A549 (cell line): Measurements from ENCODE around the gene RBFOX1. TPM values are rescaled to one million over a fixed set of nuclear protein-coding genes. Genes with fewer than 3 reads are reported as not detected.

Experiments used
- ATAC-seq, 2 experiments: fragments of 200-7000 bp in 1 of 2; fragments of >200 bp in 1 of 2; cut with Nextera tagmentation in 1 of 2; cut with Tn5 transposase in 1 of 2; 3 replicates each; pipeline versions ENCODE4 v1.8.0 to v1.9.1; 2018 to 2020; ENCODE audit warnings: mild to moderate bottlenecking in 1 of 2, moderate library complexity in 1 of 2
- CTCF ChIA-PET: fragments of 300-600 bp; sonication (Branson Sonifier 250); formaldehyde crosslinking; extraction: SDS; loops from one replicate; lab custom pipeline; 2021; ENCODE audit warnings: antibody characterized with exemption, inconsistent platforms; lab: Yijun Ruan, JAX
- POLR2A ChIA-PET: fragments of 350-600 bp; formaldehyde crosslinking; extraction: SDS; loops from one replicate; lab custom pipeline; 2021; ENCODE audit warnings: antibody characterized with exemption, inconsistent platforms; lab: Yijun Ruan, JAX
- DNase-seq, 2 experiments: peaks; one replicate each; pipeline versions ENCODE4 v3.0.0 to v3.0.0-alpha.2; 2011 to 2016; ENCODE audit warnings: low read depth in 1 of 2, low spot score in 1 of 2
- FAIRE-seq: peaks from 2 replicates; lab custom pipeline; 2011; peaks lifted over from hg19 to GRCh38; lab: Jason Lieb, UNC
- H3K27ac ChIP-seq, 2 experiments: fragments of >200 bp; sonication (Bioruptor Twin); formaldehyde crosslinking; 3 replicates each; pipeline ENCODE4 v1.5.1; 2016 to 2017
- H3K4me1 ChIP-seq: fragments of >200 bp; sonication (Bioruptor Twin); formaldehyde crosslinking; 3 replicates; pipeline ENCODE4 v1.6.1; 2016
- H3K4me2 ChIP-seq: fragments of >200 bp; sonication (Bioruptor Twin); formaldehyde crosslinking; 3 replicates; pipeline ENCODE4 v1.6.1; 2016
- H3K4me3 ChIP-seq: fragments of >200 bp; sonication (Bioruptor Twin); formaldehyde crosslinking; 3 replicates; pipeline ENCODE4 v1.5.1; 2016
- H3K9me3 ChIP-seq: fragments of >200 bp; sonication (Bioruptor Twin); formaldehyde crosslinking; 3 replicates; pipeline ENCODE4 v1.6.1; 2016
- BCL3 ChIP-seq: fragments of >200 bp; sonication (Bioruptor Twin); formaldehyde crosslinking; IDR thresholded peaks from 3 replicates; pipeline ENCODE4 v1.6.1; 2016
- BHLHE40 ChIP-seq: IDR thresholded peaks from 2 replicates; pipeline ENCODE4 v1.6.1; 2012; ENCODE audit warnings: low read depth, low read length, inconsistent platforms
- CBX8 ChIP-seq: fragments of 200-600 bp; sonication (generic); IDR thresholded peaks from 2 replicates; pipeline ENCODE4 v1.6.1; 2016
- CEBPB ChIP-seq, 2 experiments: fragments of >200 bp in 1 of 2; sonication (Bioruptor Twin) in 1 of 2; formaldehyde crosslinking in 1 of 2; IDR thresholded peaks; 2 replicates each; pipeline ENCODE4 v1.6.1; 2012 to 2016
- CHD2 ChIP-seq: fragments of 150-350 bp; IDR thresholded peaks from 2 replicates; pipeline ENCODE4 v1.6.1; 2014; ENCODE audit warnings: low read length; ENCODE audit not compliant: partially characterized antibody
- EHF ChIP-seq: fragments of 250-450 bp; sonication (Bioruptor Pico); IDR thresholded peaks from 2 replicates; pipeline ENCODE4 v1.5.0; 2020; ENCODE audit warnings: mild to moderate bottlenecking
- ELK1 ChIP-seq: fragments of 150-350 bp; IDR thresholded peaks from 2 replicates; pipeline ENCODE4 v1.6.1; 2014; ENCODE audit warnings: low read depth, mild to moderate bottlenecking, low read length
- HES2 ChIP-seq: fragments of >200 bp; sonication (Bioruptor Twin); formaldehyde crosslinking; IDR thresholded peaks from 2 replicates; pipeline ENCODE4 v1.6.1; 2016
- HMGXB4 ChIP-seq: fragments of 250-450 bp; sonication (Bioruptor Pico); IDR thresholded peaks from 2 replicates; pipeline ENCODE4 v1.5.0; 2021; ENCODE audit warnings: mild to moderate bottlenecking, moderate library complexity, borderline replicate concordance
- HOXA7 ChIP-seq: fragments of 250-450 bp; sonication (Bioruptor Pico); IDR thresholded peaks from 2 replicates; pipeline ENCODE4 v1.5.0; 2020; ENCODE audit warnings: mild to moderate bottlenecking, moderate library complexity
- KDM1A ChIP-seq: fragments of 200-600 bp; sonication (generic); IDR thresholded peaks from 2 replicates; pipeline ENCODE4 v1.6.1; 2016; ENCODE audit warnings: low read depth, mild to moderate bottlenecking
- MAFK ChIP-seq: fragments of 450-650 bp; IDR thresholded peaks from 2 replicates; pipeline ENCODE4 v1.6.1; 2014; ENCODE audit not compliant: partially characterized antibody
- NFE2L2 ChIP-seq: fragments of 150-350 bp; conservative IDR thresholded peaks from 2 replicates; pipeline ENCODE4 v1.6.1; 2014; ENCODE audit warnings: low read length
- RAD21 ChIP-seq, 2 experiments: fragments of >200 bp in 1 of 2; sonication (Bioruptor Twin) in 1 of 2; formaldehyde crosslinking in 1 of 2; IDR thresholded peaks in 1 of 2; conservative IDR thresholded peaks in 1 of 2; 2 replicates in 1 of 2; 3 replicates in 1 of 2; pipeline ENCODE4 v1.6.1; 2012 to 2018; ENCODE audit warnings: inconsistent platforms in 1 of 2
- RFX5 ChIP-seq: fragments of 450-650 bp; IDR thresholded peaks from 2 replicates; pipeline ENCODE4 v1.7.1; 2014; ENCODE audit warnings: antibody characterized with exemption, mild to moderate bottlenecking, moderate library complexity
- SREBF2 ChIP-seq: fragments of 450-650 bp; IDR thresholded peaks from 2 replicates; pipeline ENCODE4 v1.6.1; 2014; ENCODE audit warnings: mild to moderate bottlenecking, moderate library complexity
- ZNF302 ChIP-seq: fragments of 250-450 bp; sonication (Bioruptor Pico); IDR thresholded peaks from 2 replicates; pipeline ENCODE4 v1.9.0; 2021; ENCODE audit warnings: inconsistent platforms, mild to moderate bottlenecking, moderate library complexity
- WGBS: methylation state at CpG from one replicate; pipeline ENCODE4 v1.1.6; 2017; ENCODE audit errors: missing lambda C conversion rate; 5-methylcytosine and 5-hydroxymethylcytosine counted together
- polyA plus RNA-seq, 4 experiments: library from polyadenylated mRNA; depleted of rRNA in 3 of 4; stranded (reverse); fragments of >200 nt; fragmentation: RNase III in 1 of 4; extraction: RNeasy Plus Mini Kit Qiagen cat#74134 plus additional on column Dnase treatment in 1 of 4; gene quantifications; 2 replicates in 3 of 4; 3 replicates in 1 of 4; pipeline ENCODE4 v1.2.3, GENCODE V29; 2011 to 2017

RBFOX1 gene
- polyA plus RNA-seq, 2 of the 4 experiments (the other 2 are of a cell fraction): not detected

GRCh38 chr16:7334801-7335560, 2.3 kb downstream of the RBFOX1 start:
- POLR2A ChIA-PET: no interaction called here
- H3K4me3 ChIP-seq: no peak overlapping the region
- no peak overlapping the region for H3K4me2 ChIP-seq
- 10% methylated on average over 3 of the region's 3 CpGs for WGBS
- DNase-seq (no peak), FAIRE-seq (no peak), ATAC-seq (no peak)
- H3K9me3 ChIP-seq: no peaks in the 10 kb centered on the region
- TF ChIP-seq RAD21 (conservative IDR thresholded peaks at IDR 0.05 in 1 of 2, IDR thresholded peaks at IDR 0.05 in 1 of 2): no peak
- H3K4me1 ChIP-seq: no peaks in the 10 kb centered on the region
- H3K27ac ChIP-seq: no peak overlapping the region
- CTCF ChIA-PET: interaction anchor here (0.7 kb wide), 1 partner anchor 22 kb away, joined by 4 read pairs; no protein-coding TSS in a partner anchor

GRCh38 chr16:7335991-7336634, 3.5 kb downstream of the RBFOX1 start:
- no peak for ATAC-seq

GRCh38 chr16:7336742-7337141, 4.1 kb downstream of the RBFOX1 start:
- FAIRE-seq (no peak), ATAC-seq (no peak), DNase-seq (no peak)
- ChIA-PET CTCF (no interaction called here), POLR2A (no interaction called here)
- Histone ChIP-seq H3K4me3 (no peak overlapping the region), H3K27ac (no peak overlapping the region), H3K9me3 (no peaks in the 10 kb centered on the region), H3K4me2 (no peak overlapping the region), H3K4me1 (no peaks in the 10 kb centered on the region)
- no peak for TF ChIP-seq RFX5
- no peak for TF ChIP-seq HMGXB4 (CRISPR knock-in tag)
- TF ChIP-seq KDM1A: no peak
- TF ChIP-seq ZNF302 (CRISPR knock-in tag): no peak
- TF ChIP-seq SREBF2: no peak
- no peak for TF ChIP-seq CBX8
- TF ChIP-seq BCL3: no peak
- no peak for TF ChIP-seq EHF (CRISPR knock-in tag)
- TF ChIP-seq CEBPB (IDR thresholded peaks at IDR 0.05): no peak
- no peak for TF ChIP-seq CHD2
- TF ChIP-seq HOXA7 (CRISPR knock-in tag): no peak
- no peak for TF ChIP-seq BHLHE40
- no peak for TF ChIP-seq ELK1
- 0% methylated on average over 1 of the region's 1 CpG for WGBS

More at GRCh38 chr16:7335991-7336634, 3.5 kb downstream of the RBFOX1 start:
- FAIRE-seq (no peak), DNase-seq (no peak)
- H3K9me3 ChIP-seq: no peaks in the 10 kb centered on the region
- TF ChIP-seq MAFK (peak; percentile 98), HES2 (no peak), NFE2L2 (0 out of 2 replicates have a peak, but pooled peaks have one; percentile 30)
- TF ChIP-seq, all 56 proteins: peak for 2
- CTCF ChIA-PET: interaction anchor here (0.7 kb wide), 1 partner anchor 23 kb away, joined by 4 read pairs; no protein-coding TSS in a partner anchor
- POLR2A ChIA-PET: no interaction called here
- Histone ChIP-seq H3K4me3 (no peak overlapping the region), H3K4me2 (no peak overlapping the region), H3K4me1 (no peaks in the 10 kb centered on the region), H3K27ac (no peak overlapping the region)
- 6% methylated on average over 3 of the region's 3 CpGs for WGBS
